ENCODE results near the gene ALDH7A1.

ALDH7A1 gene

GRCh38 chr5:126527892-126528291 is 67.1 kb downstream of the ALDH7A1 start:
- Histone ChIP-seq H3K36me3 (ENCODE audit: low read depth) (no peaks in the 10 kb centered on the region), H3K4me3 (ENCODE audit: severe bottlenecking) (no peak overlapping the region), H3K27me3 (ENCODE audit: insufficient read depth, poor library complexity, severe bottlenecking) (no peaks in the 10 kb centered on the region), H3K4me1 (ENCODE audit: insufficient read depth, poor library complexity, severe bottlenecking) (peaks cover 5% of the 10 kb centered on the region), H3K27ac (ENCODE audit: poor library complexity, severe bottlenecking) (no peak overlapping the region), H3K9me3 (ENCODE audit: severe bottlenecking) (peaks cover 2% of the 10 kb centered on the region)
- ATAC-seq (ENCODE audit: low read depth) (peak; percentile 65), DNase-seq (ENCODE audit: low spot score) (no peak)
- TF ChIP-seq CTCF (IDR thresholded peaks at IDR 0.05; ENCODE audit: poor library complexity, severe bottlenecking) = no peak

- Histone ChIP-seq H3K27me3 (ENCODE audit: insufficient read depth, poor library complexity, severe bottlenecking) (no peaks in the 10 kb centered on the region), H3K27ac (ENCODE audit: poor library complexity, severe bottlenecking) (no peak overlapping the region), H3K9me3 (ENCODE audit: severe bottlenecking) (peaks cover 2% of the 10 kb centered on the region), H3K4me3 (ENCODE audit: severe bottlenecking) (no peak overlapping the region), H3K4me1 (ENCODE audit: insufficient read depth, poor library complexity, severe bottlenecking) (peaks cover 5% of the 10 kb centered on the region), H3K36me3 (ENCODE audit: low read depth) (no peaks in the 10 kb centered on the region)
- ATAC-seq (ENCODE audit: low read depth) = no peak
- no peak for DNase-seq (ENCODE audit: low spot score)
- no peak for TF ChIP-seq CTCF (IDR thresholded peaks at IDR 0.05; ENCODE audit: poor library complexity, severe bottlenecking)
These were observed 67.9 kb downstream of the ALDH7A1 start for GRCh38 chr5:126527158-126527557.

GRCh38 chr5:126526493-126526892 is 68.5 kb downstream of the ALDH7A1 start:
- ATAC-seq (ENCODE audit: low read depth) (no peak), DNase-seq (ENCODE audit: low spot score) (no peak)
- peaks cover 2% of the 10 kb centered on the region for H3K9me3 ChIP-seq (ENCODE audit: severe bottlenecking)
- H3K27ac ChIP-seq (ENCODE audit: poor library complexity, severe bottlenecking) = no peak overlapping the region
- no peak overlapping the region for H3K4me3 ChIP-seq (ENCODE audit: severe bottlenecking)
- H3K4me1 ChIP-seq (ENCODE audit: insufficient read depth, poor library complexity, severe bottlenecking) = peaks cover 5% of the 10 kb centered on the region
- H3K36me3 ChIP-seq (ENCODE audit: low read depth) = no peaks in the 10 kb centered on the region
- H3K27me3 ChIP-seq (ENCODE audit: insufficient read depth, poor library complexity, severe bottlenecking) = no peaks in the 10 kb centered on the region
- no peak for TF ChIP-seq CTCF (IDR thresholded peaks at IDR 0.05; ENCODE audit: poor library complexity, severe bottlenecking)

GRCh38 chr5:126525630-126526245 is 69.3 kb downstream of the ALDH7A1 start:
- Histone ChIP-seq H3K9me3 (ENCODE audit: severe bottlenecking) (peaks cover 2% of the 10 kb centered on the region), H3K4me3 (ENCODE audit: severe bottlenecking) (no peak overlapping the region), H3K27me3 (ENCODE audit: insufficient read depth, poor library complexity, severe bottlenecking) (no peaks in the 10 kb centered on the region), H3K4me1 (ENCODE audit: insufficient read depth, poor library complexity, severe bottlenecking) (peaks cover 5% of the 10 kb centered on the region), H3K36me3 (ENCODE audit: low read depth) (no peaks in the 10 kb centered on the region), H3K27ac (ENCODE audit: poor library complexity, severe bottlenecking) (no peak overlapping the region)
- DNase-seq (ENCODE audit: low spot score) (no peak), ATAC-seq (ENCODE audit: low read depth) (no peak)
- no peak for TF ChIP-seq CTCF (IDR thresholded peaks at IDR 0.05; ENCODE audit: poor library complexity, severe bottlenecking)

GRCh38 chr5:126523818-126524510 is 71.1 kb downstream of the ALDH7A1 start:
- Histone ChIP-seq H3K27me3 (ENCODE audit: insufficient read depth, poor library complexity, severe bottlenecking) (no peaks in the 10 kb centered on the region), H3K36me3 (ENCODE audit: low read depth) (no peaks in the 10 kb centered on the region), H3K27ac (ENCODE audit: poor library complexity, severe bottlenecking) (no peak overlapping the region), H3K4me1 (ENCODE audit: insufficient read depth, poor library complexity, severe bottlenecking) (peaks cover 12% of the 10 kb centered on the region), H3K9me3 (ENCODE audit: severe bottlenecking) (peaks cover 2% of the 10 kb centered on the region), H3K4me3 (ENCODE audit: severe bottlenecking) (no peak overlapping the region)
- no peak for TF ChIP-seq CTCF (IDR thresholded peaks at IDR 0.05; ENCODE audit: poor library complexity, severe bottlenecking)
- DNase-seq (ENCODE audit: low spot score) (no peak), ATAC-seq (ENCODE audit: low read depth) (no peak)

Measured in RWPE2 (cell line).